ENCODE data around the gene TSC2. TPM values are rescaled to one million over a fixed set of nuclear protein-coding genes. Genes with fewer than 3 reads are reported as not detected.

TSC2 gene
- total RNA-seq, 4 donors from 2014 or later = 101 to 148 (median 109) TPM

- Histone ChIP-seq H3K9me3 (no peaks in the 10 kb centered on the region), H3K36me3 (peaks cover 57 to 62% of the 10 kb centered on the region in 2 donors), H3K4me1 (peaks cover 8 to 9% of the 10 kb centered on the region in 2 donors), H3K4me3 (replicated peaks in 1 of 3) (no peak overlapping the region), H3K27me3 (no peaks in the 10 kb centered on the region), H3K27ac (no peak overlapping the region)
- intact Hi-C loops (cut with DNase I) = no loop called here
- DNase-seq = no peak
- WGBS, 2 donors = 92 to 99% methylated on average over 11 to 26 of the region's 27 CpGs
- no peak for TF ChIP-seq POLR2A (IDR thresholded peaks at IDR 0.05)
- TF ChIP-seq CTCF (IDR thresholded peaks at IDR 0.05) = no peak
Observed at GRCh38 chr16:2086106-2086742, 38.4 kb downstream of the TSC2 start.

- no peak for DNase-seq
- intact Hi-C loops (cut with DNase I) = no loop called here
- WGBS, 2 donors = 92 to 94% methylated on average over 17 to 26 of the region's 30 CpGs
Observed at GRCh38 chr16:2086812-2087747, 39.3 kb downstream of the TSC2 start.

GRCh38 chr16:2087748-2088631 lies 40.2 kb downstream of the TSC2 start:
- intact Hi-C loops (cut with DNase I) = no loop called here
- TF ChIP-seq POLR2A (IDR thresholded peaks at IDR 0.05) = no peak
- TF ChIP-seq CTCF (IDR thresholded peaks at IDR 0.05) = no peak
- Histone ChIP-seq H3K27ac (no peak overlapping the region), H3K4me3 (replicated peaks in 1 of 3) (no peak overlapping the region), H3K9me3 (no peaks in the 10 kb centered on the region), H3K27me3 (no peaks in the 10 kb centered on the region), H3K4me1 (peaks cover 9 to 13% of the 10 kb centered on the region in 2 donors), H3K36me3 (peaks cover 45 to 48% of the 10 kb centered on the region in 2 donors)
- WGBS, 2 donors = 90 to 93% methylated on average over 11 to 28 of the region's 41 CpGs
- DNase-seq = no peak

More at GRCh38 chr16:2086812-2087747, 39.3 kb downstream of the TSC2 start:
- H3K4me3 ChIP-seq (replicated peaks in 1 of 3) = no peak overlapping the region
- H3K9me3 ChIP-seq = no peaks in the 10 kb centered on the region
- H3K27me3 ChIP-seq = no peaks in the 10 kb centered on the region
- H3K36me3 ChIP-seq = peaks cover 52 to 54% of the 10 kb centered on the region in 2 donors
- H3K27ac ChIP-seq = no peak overlapping the region
- H3K4me1 ChIP-seq = peaks cover 9 to 13% of the 10 kb centered on the region in 2 donors
- TF ChIP-seq CTCF (IDR thresholded peaks at IDR 0.05) = no peak
- no peak for TF ChIP-seq POLR2A (IDR thresholded peaks at IDR 0.05)

DNA sequence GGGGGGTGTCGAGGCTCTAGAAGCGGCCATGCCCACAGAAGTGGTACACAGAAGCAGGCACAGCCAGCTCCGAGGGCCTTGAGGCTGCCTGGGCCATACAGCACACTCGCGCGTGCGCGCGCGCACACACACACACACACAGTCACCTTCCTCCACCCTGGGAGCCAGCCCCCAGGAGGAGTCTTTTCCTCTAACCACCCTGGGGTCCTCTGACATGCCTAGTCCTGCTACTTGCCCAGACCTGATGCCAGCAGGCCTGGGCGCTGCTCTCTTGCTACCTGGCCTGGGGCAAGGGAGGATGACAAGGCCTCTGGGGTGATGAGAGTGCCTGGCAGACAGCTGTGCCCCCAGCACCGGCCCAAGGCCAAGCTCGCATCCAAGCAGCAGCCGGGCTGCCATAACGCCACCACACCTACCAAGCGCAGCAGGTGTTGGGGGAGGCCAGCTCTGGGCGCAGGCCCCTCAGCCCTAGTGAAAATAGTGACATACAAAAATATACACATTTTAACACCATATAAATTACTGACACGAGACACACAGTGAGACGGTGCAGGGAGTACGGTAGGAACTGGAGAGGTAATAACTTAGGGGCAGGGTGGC lies 41.1 kb downstream of the TSC2 start:
- Histone ChIP-seq H3K27me3 (no peaks in the 10 kb centered on the region), H3K4me1 (peaks cover 9 to 13% of the 10 kb centered on the region in 2 donors), H3K36me3 (peaks cover 41 to 45% of the 10 kb centered on the region in 2 donors), H3K4me3 (replicated peaks in 1 of 3) (no peak overlapping the region), H3K27ac (no peak overlapping the region), H3K9me3 (no peaks in the 10 kb centered on the region)
- no peak for DNase-seq
- TF ChIP-seq CTCF (IDR thresholded peaks at IDR 0.05) = no peak
- TF ChIP-seq POLR2A (IDR thresholded peaks at IDR 0.05) = no peak
- 89 to 93% methylated on average over 20 of the region's 20 CpGs for WGBS, 2 donors
- intact Hi-C loops (cut with DNase I) = no loop called here
